Activated naive CD4-positive, alpha-beta T cell treated with anti-CD3 and anti-CD28 coated beads, Interleukin-2, amount 50 U/mL, for 24 hours (primary cell): ENCODE data around the gene SSBP3.

ENCODE experiments used
- H3K27ac Mint-ChIP-seq: one replicate; pipeline ENCODE4 v1.8.0; 2021; ENCODE audit warnings: mild to moderate bottlenecking, mixed read lengths
- H3K27me3 Mint-ChIP-seq: one replicate; pipeline ENCODE4 v1.8.0; 2021; ENCODE audit warnings: mixed read lengths
- H3K36me3 Mint-ChIP-seq: one replicate; pipeline ENCODE4 v1.8.0; 2021; ENCODE audit warnings: mixed read lengths
- H3K4me1 Mint-ChIP-seq: one replicate; pipeline ENCODE4 v1.8.0; 2021; ENCODE audit warnings: mixed read lengths
- H3K4me3 Mint-ChIP-seq: one replicate; pipeline ENCODE4 v1.8.0; 2021; ENCODE audit warnings: mild to moderate bottlenecking, mixed read lengths
- H3K9me3 Mint-ChIP-seq: one replicate; pipeline ENCODE4 v1.8.0; 2021; ENCODE audit warnings: mixed read lengths

Gene SSBP3

GRCh38 chr1:54177726-54178125 lies 228.5 kb downstream of the SSBP3 start:
- Mint-ChIP-seq H3K27me3 (no peaks in the 10 kb centered on the region), H3K4me1 (no peaks in the 10 kb centered on the region), H3K27ac (no peak overlapping the region), H3K4me3 (no peak overlapping the region), H3K36me3 (peaks cover 2% of the 10 kb centered on the region), H3K9me3 (no peaks in the 10 kb centered on the region)

- Mint-ChIP-seq H3K9me3 (no peaks in the 10 kb centered on the region), H3K27ac (no peak overlapping the region), H3K4me1 (no peaks in the 10 kb centered on the region), H3K4me3 (no peak overlapping the region), H3K36me3 (peaks cover 2% of the 10 kb centered on the region), H3K27me3 (no peaks in the 10 kb centered on the region)
These were observed 229.4 kb downstream of the SSBP3 start for GRCh38 chr1:54176621-54177327.
